NCI-H82 (cell line): ENCODE data around the gene FNDC10.

ENCODE experiments used
- DNase-seq: peaks from one replicate; lab custom pipeline; 2025; lab: John Stamatoyannopoulos, UW

The FNDC10 gene

DNA sequence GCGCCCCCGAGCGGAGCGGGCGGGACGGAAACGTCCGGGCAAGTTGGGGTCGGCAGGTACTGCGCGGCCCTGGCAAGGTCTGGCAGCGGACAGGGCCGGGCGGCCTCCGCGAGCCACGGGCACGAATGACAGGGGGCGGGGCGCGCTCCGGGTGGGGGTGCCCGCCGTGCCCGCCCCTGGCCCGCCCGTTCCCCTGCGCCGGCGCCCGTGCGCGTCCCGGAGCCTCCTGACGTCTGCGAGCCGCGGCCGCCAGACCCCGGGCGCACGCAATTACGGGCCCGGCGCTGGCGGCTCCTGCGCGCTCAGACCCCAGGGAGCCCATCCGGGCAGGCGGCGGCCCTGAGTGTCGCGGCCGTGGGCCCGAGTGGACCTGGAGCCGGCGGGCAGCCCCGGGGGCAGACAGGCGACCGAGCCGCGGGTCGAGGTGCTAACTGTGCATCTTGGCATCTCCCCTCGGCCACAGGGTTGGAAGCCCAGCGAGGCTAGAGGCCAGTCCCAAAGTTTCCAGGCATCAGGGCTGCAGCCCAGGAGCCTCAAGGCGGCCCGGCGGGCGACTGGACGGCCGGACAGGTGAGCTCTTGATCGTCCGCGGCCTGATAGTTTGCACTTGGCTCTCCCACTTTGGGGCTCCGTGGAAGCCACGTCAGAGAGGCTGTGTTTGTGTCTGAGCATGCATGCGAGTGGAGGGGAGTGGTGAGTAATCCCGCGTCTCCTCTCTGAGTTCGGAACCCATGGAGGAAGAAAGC lies 16.3 kb upstream of the FNDC10 start:
- no peak for DNase-seq

DNA sequence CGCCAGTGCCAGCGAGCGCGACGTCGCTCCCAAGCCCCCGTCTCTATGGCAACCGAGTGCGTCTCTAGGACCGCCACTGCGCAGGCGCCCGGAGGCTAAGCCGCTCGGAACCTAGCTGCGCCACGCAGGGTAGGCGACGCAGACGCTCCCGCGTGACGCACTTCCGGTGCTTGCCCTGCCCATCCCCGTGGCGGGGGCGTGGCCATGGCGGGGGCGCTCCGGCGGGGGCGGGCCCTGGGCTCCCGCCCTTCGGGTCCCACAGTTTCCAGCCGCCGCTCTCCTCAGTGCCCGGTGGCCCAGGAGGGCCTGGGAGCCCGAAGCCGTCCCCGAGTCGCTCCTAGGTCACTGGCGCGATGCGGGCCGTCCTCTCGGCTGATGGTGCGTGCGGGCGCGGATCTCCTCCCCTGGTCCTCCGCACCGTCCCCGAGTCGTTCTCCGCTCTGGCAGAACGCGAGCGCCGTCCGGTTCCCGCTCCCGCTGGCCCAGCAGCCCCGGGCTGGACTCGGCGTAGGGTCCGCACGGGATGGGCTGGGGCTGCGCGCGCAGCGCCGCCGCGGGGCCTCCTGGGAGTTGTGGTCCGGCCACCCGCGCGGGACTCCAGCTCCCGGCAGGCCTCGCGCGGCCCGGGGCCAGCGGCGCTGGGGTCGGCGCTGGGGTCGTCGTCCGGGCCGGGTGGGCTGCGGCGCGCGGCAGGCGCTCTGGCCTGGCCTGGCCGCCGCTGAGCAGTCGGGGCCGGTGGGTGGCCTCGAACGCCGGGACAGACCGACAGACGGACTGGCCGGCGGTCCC lies 15.5 kb upstream of the FNDC10 start, which contains the start of gene MIB2:
TSS of gene MIB2 (plus strand) at position 245 of the 789 bp plus-strand sequence. CDS start 7,953 bp downstream, outside the sequence.
- DNase-seq: peak; percentile 99

DNA sequence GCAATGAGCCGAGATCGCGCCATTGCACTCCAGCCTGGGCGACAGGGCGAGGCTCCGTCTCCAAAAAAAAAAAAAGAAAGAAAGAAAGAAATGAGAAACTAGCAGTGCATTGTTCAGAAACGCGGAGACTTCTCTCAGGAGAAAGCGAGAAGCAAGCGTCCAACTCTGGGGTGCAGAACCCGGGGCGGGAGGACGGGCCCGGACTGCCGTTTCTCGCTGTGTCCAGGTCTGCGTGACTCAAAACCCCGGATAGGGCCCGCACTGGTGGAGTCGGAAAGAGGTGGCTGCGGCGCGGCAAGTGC lies 15.0 kb upstream of the FNDC10 start:
- no peak for DNase-seq

DNA sequence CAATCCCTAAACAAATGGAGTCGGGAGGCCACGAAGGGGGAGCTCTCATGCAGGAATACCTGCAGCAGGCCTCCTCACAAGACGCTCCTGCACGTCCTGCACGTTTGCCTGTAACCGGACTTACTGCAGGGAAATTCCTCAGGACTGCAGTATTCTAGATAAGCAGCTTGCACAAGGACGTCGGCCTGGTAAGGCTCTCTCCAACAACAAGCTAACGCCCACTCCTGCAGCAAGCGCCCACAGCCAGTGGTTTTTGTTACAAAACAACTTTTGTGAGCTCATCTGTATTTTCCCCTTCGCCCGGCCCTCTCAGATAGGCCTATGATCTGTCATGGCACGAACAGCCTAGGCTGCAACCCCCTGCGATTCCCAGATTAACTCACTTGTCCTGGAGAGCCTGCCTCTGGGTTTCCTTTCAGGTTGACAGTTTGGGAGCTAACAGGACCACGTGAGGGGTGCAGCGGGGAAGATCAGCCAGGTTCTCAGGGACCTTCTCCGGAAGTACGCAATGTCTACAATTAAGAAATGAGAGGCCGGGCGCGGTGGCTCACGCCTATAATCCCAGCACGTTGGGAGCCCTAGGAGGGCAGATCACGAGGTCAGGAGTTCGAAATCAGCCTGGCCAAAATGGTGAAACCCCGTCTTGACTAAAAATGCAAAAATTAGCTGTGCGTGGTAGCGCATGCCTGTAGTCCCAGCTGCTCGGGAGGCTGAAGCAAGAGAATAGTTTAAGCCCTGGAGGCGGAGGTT lies 14.4 kb upstream of the FNDC10 start:
- DNase-seq: peak; percentile 64

DNA sequence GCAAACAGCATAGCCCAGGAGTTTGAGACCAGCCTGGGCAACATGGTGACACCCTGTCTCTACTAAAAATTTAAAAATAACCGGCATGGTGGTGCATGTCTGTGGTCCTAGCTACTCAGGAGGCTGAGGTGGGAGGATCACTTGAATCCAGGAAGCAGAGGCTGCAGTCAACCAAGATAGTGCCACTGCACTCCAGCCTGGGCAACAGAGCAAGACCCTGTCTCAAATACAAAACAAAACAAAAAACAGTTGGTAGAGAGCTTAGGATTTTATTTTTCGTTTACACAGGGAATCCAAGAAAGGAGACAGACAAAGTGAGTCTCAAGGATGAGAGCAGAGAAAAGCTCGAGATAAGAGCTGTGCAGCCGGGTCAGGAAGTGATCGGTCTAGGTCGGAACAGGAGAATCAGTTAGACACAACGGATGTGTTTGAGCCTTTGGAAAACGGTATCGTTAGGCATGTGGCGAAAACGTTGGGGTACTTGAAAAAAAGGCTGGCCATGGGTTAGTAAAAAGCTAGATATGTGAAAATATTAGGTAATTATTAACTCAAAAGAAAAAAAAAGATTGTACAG lies 13.7 kb upstream of the FNDC10 start:
- DNase-seq: no peak

DNA sequence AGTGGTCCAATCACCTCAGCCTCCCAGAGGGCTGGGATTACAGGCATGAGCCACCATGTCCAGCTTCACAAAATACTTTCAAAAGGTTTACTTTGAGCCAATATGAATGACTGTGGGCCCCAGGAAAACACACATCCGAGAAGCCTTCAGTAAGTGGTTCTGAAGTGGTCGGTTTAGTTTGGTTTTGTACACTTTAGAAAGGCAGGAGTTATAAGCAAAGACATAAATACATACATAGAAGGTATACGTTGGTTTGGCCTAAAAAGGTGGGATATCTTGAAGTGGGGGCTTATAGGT lies 12.1 kb upstream of the FNDC10 start:
- DNase-seq: no peak

DNA sequence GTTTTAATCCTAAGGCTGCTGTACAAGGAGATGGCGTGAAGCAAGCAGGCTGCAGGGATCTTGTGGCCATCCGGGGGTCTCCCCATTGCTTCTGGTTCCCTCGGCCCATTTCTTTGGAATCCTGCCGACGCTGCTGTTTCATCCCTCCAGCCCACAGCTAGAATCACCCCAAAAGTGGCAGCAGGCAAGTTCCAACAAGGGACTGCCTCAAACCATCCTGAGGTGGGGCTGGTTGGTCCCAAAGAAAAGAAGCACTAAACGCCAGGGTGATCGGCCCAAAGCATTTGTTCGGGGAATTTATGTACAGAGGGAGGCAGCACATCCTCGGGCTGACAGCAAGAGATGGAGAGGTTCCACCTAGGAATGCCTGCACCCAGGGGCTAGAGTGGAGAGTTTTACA lies 10.9 kb upstream of the FNDC10 start:
- DNase-seq: no peak

DNA sequence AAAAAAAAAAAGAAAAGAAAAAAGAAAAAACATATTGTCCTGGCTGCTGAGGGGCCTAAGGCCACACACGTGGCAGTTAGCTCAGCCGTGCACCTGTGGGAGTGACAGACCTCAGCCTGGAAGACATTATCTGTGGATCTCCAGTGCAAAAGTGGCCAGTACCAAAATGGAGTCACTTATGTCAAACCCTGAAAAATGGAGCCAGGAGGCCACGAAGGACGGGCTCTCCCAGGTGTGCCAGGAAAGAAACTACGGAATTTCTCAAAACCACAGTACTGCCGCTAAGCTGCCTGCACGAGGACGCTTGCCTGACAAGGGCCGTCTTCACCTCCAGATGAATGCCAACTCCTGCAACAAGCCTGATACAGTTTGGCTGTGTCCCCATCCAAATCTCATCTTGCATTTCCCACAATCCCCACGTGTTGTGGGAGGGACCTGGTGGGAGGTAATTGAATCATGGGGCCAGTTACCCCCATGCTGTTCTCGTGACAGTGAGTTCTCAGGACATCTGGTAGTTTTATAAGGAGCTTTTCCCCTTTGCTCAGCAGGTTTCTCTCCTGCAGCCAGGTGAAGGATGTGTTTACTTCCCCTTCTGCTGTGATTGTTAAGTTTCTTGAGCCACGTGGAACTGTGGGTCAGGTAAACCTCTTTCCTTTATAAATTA lies 10.0 kb upstream of the FNDC10 start:
- DNase-seq: peak; percentile 85

DNA sequence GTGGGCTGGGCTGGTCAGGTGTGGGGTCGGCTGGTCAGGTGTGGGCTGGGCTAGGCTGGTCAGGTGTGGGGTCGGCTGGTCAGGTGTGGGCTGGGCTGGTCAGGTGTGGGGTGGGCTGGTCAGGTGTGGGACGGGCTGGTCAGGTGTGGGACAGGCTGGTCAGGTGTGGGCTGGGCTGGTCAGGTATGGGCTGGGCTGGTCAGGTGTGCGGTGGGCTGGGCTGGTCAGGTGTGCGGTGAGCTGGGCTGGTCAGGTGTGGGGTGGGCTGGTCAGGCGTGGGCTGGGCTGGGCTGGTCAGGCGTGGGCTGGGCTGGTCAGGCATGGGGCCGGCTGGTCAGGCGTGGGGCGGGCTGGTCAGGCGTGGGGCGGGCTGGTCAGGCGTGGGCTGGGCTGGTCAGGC lies 6.3 kb upstream of the FNDC10 start:
- no peak for DNase-seq

DNA sequence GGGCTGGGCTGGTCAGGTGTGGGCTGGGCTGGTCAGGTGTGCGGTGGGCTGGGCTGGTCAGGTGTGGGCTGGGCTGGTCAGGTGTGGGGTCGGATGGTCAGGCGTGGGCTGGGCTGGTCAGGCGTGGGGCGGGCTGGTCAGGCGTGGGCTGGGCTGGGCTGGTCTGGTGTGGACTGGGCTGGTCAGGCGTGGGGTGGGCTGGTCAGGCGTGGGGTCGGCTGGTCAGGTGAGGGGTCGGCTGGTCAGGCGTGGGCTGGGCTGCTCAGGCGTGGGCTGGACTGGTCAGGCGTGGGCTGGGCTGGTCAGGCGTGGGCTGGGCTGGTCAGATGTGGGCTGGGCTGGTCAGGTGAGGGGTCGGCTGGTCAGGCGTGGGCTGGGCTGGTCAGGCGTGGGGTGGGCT lies 5.8 kb upstream of the FNDC10 start:
- no peak for DNase-seq

DNA sequence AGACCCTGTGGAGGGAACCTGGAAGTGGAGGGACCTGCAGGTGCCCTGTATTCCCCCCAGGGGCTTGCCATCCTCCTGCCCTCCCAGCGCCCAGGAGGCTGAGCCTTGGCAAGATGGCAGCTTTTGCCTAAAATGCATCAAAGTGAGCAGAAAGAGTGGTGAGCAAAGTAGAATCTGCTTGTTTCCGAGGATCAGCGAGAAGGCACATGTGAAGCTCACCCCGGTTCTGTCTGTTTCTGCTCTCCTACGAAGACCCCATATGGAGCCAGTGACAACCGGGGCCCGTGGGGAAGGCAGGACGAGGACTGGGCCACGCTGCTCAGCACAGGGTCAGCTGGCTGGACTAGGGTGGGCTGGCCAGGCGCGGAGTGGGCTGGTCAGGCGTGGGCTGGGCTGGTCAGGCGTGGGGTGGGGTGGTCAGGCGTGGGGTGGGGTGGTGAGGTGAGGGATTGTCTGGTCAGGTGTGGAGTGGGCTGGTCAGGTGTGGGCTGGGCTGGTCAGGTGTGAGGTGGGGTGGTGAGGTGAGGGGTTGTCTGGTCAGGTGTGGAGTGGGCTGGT lies 5.2 kb upstream of the FNDC10 start:
- no peak for DNase-seq

DNA sequence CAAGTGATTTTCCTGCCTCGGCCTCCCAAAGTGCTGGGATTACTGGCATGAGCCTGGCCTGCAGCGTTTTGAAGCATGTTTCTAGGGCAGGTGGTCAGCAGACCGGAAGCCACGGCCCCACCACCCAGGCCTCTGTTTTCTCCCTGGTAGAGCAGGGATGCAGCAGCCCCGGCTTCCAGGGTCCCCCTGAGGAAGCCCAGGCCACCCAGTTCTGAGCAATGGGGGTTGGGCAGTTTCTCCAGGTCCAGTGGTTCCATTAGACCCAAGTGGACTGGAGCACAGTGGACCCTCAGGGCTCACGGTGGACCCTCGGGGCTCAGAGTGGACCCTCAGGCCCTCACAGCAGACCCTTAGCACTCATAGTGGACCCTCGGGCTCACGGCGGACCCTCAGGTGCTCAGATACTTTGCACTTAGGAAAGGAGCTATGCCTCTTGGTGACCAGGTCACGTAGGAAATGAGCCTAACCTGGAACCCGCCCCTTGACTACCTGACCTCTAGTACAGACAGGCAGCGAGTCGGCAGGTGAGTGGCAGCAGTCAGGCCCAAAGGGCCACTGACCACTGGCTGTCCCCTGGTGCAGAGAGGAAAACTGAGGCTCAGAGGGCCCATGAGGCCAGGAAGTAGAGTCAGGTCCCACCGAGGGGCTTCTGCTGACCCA lies 4.6 kb upstream of the FNDC10 start:
- no peak for DNase-seq

DNA sequence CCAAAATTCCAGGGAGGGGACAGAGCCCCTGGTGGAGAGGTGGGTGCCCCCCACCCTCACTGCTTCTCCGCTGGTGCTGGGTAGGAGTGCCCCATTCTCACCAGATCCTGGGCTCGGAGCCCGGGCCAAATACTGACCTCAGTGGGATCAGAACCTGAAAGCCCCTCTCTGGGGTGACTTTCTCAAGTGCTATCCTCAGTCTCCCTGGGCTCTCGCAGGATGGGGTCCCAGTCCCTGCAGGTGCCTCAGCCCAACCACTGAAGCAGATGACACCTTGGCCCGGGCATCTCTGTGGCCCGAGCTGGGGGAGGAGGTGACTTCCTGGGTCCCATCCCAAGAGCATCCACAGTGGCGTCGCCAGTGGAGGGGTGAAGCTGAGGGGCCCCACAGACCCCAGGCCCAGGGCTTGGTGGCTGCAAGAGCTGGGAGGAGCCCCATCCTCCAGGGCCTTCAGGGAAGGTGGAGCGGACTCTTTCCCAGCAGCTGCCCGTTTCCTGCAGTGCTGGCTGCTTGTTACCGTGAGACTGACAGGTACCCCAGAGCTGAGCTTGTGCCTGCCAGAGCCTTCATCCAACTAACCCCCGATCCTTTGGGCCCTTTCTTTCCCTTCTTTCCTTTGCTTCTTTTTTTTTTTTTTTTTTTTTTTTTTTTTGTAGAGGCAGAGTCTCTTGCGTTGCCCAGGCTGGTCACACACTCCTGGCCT lies 3.9 kb upstream of the FNDC10 start:
- no peak for DNase-seq

DNA sequence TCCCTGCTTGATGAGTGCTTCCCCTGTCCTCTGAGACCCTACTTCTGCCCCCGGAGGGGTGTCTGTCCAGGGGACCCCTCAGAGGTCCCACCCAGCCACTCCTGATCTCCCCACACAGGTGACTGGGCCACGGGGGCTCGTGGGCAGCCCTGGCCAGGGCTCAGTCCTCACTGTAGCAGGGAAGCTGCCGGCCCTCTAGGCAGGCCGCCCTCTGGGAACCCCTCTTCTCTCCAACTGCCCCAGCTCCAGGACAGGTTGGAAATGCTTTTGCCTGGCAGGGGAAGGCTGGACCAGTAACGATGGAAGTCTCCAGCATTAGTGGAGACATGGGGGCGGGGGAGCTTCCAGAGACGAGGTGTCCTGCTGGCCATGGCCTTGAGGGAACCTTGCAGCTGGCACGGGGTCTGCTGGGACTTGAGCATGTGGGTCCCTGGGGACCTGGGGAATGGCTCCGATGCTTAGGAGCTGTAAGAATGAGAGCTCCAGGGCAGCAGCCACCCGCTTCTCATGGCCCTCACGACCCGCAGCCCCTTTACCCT lies 3.1 kb upstream of the FNDC10 start:
- peak; percentile 85 for DNase-seq

DNA sequence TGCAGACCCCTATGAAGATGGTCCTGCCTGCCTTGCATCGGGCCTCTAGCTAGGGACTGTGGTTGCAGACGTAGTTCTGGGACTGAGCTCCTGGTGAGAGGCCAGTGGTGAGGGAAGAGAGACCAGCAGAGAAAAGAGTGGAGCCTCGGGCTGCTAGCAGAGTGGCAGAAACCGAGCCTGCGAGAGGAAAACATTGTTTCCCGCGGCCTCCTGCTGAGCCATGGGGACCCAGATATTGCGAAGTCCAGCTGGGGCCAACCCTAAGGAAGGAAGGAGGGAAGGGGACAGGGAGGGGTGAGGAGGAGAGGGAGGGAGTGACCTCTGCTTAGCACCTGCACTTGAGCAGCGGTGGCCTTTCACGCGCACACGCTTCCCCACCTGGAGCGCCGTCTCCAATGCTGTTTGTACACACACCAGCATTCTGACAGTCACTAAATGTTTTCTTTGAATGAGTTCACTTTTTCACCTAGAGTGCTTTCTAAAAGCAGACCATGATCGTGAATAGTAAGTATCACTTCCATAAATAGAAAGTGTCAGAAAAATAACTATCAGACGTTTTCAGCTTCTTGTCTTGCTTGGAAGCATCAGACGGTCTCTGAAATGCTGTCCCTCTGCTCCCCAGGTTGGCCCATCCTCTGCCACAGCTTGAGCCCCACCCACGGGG lies 2.5 kb upstream of the FNDC10 start:
- no peak for DNase-seq

DNA sequence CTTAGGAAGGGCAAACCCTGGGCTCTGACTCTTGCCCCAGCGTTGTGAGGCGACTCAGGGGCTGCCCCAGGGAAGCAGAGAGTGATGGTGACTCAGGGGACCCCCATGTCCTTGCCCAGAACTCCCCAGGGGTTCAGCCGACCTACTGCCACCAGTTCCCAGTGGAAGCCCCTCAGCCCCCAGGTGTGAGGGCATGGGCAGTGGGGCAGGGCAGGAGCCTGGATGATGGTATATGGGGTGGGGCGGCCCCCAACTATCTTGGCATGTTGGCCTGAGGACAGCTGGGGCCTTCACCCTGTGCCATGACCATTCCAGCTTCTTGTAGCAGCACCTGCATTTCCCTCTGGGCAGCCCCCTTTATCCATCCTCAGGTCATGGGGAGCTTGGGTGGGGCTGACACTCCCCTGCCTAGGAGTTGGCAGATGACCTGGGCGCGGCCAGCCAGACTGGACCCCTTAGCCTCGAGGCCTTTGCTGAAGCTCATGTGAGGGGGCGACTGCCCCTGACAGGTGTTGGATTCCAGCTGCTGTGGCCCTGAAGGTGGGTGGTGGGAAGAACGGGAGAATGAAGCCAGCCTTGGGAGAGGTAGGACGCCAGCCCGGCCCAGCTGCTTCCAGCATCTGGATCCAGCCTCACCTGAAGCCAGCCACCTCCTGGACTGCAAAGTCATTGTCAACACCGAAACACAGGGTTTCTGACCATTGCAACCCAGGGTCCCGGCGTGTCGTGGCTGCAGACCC lies 1.8 kb upstream of the FNDC10 start:
- DNase-seq: no peak

DNA sequence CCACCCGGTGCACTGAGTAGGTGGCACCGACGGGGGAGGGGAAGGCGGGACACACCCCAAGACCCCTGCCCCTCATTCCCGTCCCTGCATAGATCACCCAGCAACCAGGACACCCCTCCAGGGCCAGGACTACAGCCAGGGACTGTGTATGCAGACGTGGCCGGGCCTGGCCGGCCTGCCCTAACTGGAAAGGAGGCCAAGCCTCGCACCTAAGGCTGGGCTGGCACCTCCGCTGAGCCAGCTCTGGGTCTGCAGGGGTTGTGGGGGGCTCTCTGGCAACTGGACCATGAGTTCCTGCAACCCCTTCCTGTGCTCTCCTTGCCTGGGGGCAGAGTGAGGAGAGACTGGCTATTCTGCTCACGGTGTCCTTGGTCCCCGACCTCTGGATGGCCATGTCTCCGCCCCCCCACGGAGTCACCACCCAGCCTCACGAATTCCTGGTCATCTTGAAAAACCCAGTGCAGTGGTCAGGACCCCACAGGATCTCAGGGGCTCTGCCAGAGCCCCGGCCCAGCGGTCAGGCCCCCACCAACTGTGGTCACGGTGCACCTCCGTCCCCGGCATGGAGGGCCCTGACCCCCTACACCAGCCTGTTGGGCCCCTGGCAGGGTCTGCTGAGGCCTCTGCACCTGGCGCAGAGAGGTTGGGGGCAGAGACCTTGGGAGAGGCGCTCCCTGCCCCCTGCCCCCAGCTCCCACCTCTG lies 1.1 kb upstream of the FNDC10 start:
- DNase-seq: no peak
